Fibroblast of skin of abdomen (primary cell): Measurements from ENCODE around the gene MAD1L1.

Source experiments
- DNase-seq: peaks from one replicate; pipeline ENCODE4 v3.0.0-alpha.2; 2013

Gene MAD1L1

DNA sequence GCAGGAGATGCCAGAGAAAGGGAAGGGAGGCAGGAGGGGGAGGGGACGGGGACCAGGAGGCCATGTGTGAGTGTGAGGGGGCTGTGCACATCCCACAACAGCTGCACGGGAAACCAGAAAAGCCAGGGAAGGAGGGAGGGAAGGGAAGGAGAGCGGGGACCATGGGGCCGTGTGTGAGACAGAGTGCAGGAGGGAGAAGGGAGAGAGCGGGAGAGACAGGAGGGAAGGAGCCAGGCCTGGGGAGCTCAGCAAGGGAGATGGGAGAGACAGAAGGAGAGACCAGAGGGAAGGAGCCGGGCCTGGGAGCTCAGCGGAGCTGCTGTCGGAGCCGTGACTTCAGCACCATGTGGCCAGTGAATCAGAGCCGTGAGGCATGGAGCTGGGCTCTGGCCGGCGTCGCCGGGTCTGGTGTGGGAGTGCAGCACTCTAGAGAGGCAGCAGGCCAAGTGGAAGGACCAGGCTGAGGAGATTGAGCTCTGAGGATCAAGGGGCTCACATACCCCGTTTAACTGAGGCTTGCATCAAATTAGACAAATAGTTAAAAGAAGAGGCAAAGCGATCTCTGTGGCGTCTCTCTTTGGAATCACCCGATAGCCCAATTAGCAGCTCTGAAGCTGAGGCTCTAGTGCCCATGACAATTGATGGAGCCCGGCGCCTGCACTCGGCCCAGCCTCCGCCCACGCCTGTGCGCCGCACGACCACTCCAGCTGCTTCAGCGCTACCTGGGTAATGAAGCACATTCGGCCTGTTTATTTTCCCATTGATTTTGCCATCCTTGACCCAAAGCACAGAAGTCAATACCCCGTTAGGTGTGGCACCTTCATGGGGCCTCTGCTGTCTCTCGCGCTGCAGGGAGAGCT is 150.4 kb downstream of the MAD1L1 start:
- peak; percentile 81 for DNase-seq

DNA sequence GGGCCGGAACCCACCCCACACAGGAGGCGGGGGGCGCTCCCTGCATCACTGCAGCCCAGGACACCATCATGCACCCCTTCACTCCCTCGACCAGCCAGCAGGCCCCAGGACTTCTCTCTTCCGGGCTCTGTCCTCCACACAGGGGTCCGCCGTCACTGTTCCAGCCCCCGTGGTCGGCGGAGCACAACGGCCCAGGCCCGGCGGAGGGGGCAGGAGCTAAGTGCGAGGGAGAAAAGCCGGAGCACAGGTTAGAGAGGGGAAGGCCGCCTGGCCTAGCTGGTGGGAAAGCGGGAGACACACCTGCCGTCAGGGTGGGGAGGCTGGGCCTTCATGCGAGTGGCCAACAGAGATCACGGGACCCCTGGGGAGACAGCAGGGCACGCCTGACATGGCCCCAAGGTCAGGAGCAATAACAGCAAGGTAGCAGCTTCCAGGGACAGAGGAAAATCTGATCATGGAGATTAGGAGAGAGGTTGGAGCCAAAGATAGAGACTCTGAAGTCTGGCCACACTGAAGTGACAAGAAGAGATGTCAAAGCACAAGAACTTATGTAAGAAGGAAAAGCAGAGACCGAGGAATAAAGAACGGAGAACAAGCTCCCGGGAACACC is 151.1 kb downstream of the MAD1L1 start:
- DNase-seq: no peak

DNA sequence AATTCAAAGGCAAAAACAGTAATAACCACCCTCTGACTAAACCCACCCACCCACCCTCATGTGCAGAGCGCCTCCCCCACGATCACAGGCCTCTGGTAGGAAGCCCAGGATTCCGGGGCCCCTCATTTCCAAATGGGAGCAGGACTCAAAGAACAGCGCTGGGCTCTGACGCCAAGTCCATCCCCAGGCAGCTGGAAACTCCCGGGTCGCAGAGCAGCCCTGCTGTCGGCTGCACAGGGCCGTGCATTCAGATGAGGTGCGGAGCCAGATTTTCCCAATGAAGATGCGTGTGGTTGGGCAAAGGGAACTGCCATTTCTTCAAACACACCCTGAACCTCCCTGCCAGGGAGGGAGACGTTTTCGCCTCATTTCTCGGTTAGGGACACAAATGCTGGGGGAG is 152.3 kb downstream of the MAD1L1 start:
- no peak for DNase-seq

DNA sequence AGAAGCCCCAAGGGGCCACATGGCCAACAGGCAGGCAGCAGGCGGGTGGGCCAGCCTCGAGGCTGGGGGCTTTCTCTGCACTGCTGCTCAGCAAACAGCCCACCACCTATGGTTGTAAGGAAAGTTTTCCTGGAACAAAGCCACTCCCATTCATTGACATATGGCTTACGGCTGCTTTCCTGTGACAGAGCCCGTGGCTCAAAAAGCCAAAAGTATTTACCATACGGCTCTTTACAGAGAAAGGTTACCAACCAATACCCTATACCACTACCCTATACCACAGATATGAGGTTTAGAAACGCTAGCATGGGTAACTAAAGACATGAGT is 152.7 kb downstream of the MAD1L1 start:
- no peak for DNase-seq

DNA sequence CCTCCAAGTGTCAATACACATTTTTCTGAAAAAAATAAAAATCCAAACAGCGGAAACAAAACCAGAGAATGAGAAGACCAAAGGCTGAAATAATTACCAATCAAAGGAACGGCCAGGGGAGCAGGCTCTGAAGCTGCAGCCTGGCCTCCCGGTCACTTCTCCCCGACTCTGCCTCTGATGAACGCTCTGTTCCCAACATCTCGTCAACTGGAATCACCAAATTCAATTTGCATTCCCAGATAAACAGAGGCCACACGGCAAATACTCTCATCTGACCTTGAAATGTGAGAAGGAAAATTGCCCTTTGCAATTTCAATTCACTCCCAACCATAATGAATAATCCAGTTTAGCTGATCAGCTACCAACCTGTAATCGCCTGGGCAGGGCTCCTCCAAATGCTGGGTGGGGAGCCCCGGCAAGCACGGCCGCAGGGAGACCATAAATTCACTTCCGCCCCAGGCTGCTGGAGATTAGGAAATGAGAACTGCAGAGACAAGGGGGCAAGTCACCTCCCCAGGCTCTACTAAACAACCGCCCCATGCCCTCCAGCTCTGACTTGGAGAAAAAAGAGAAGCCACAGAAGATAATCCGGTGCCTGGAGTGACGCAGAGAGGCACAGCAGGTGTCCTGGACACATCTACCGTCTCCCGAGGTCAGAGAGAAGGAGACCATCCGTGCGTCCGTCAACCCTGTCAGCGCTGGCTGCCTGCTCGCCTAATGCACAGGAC is 153.2 kb downstream of the MAD1L1 start:
- DNase-seq: no peak

- DNase-seq: no peak
Measured at GRCh38 chr7:2078899-2079298, 153.8 kb downstream of the MAD1L1 start.

- DNase-seq: no peak
Measured at GRCh38 chr7:2076649-2077064, 156.1 kb downstream of the MAD1L1 start.

GRCh38 chr7:2075811-2076210 is 156.9 kb downstream of the MAD1L1 start:
- DNase-seq: no peak

- no peak for DNase-seq
Measured at GRCh38 chr7:2074691-2075090, 158.1 kb downstream of the MAD1L1 start.

DNA sequence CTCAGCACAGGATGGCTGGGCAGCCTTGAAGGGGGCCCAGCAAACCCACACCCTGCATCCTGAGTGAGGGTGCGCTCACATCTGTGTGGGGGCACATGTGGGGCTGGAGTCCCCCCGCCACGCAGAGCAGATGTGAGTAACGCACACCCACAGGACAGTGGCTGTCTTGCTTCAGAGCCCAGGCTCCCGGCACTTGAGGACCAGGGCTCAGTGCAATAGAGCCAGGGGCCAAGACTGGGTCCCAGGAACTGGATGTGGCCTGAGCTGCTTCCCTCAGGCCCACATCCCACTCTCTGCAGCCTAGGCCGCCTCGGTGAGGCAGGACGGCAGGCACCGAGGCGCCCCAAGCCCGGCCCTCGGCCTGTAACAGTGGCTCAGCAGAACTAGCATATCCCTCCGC is 159.9 kb downstream of the MAD1L1 start:
- DNase-seq: no peak

GRCh38 chr7:2072042-2072441 is 160.7 kb downstream of the MAD1L1 start:
- no peak for DNase-seq

GRCh38 chr7:2071133-2071832 is 161.5 kb downstream of the MAD1L1 start:
- no peak for DNase-seq

GRCh38 chr7:2070151-2070763 is 162.5 kb downstream of the MAD1L1 start:
- no peak for DNase-seq

DNA sequence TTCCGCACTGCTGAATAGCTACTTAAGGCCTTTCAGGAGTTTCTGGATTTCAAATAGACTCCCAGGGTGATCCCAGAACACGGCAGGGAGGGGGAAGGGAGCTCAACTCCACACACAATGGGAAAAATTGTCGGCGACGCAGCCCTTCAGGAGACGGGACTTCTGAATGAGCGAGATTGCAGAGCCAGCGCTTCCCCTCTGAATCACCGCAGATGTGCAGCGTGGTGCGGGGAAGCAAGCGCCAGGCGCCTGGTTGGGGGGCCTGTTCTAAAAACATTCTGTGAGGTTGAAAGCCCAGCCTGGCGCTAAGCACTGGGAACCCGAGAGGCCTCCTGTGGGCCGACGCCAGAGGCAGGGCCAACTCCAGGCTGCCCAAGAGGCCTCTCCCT is 163.3 kb downstream of the MAD1L1 start:
- peak; percentile 53 for DNase-seq

GRCh38 chr7:2068693-2069471 is 163.9 kb downstream of the MAD1L1 start:
- no peak for DNase-seq

DNA sequence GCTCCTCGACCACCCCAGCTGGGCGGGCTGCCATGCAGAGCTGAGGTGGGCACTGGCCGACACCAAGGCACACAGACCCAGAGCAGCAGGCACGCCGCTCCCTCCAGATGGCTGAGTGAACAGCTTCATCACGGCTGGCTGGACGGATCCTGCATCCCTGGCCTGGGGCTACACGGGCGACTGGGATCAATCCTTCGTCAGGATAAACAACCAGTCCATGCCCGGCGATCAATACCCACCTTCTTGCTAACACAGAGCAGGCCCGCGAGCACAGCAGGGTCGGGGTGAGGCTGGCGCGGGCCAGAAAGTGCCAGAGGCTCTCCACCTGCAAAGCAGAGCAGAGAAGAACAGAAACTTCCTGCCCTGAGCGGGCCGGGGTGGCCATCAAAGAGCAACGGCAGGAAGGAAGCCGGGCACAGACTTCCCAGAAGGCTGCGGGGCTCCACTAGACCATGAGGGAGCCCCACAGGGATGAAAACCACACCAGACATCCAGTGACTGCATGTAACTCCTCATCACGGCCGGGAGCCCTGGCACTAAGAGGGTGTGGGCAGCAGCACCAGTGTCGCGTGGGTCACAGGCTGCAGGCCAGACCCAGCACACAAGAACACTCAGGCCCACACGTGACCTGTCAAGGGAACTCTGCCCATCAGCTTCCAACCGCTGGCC is 166.4 kb downstream of the MAD1L1 start:
- DNase-seq: no peak

GRCh38 chr7:2065528-2065927 is 167.2 kb downstream of the MAD1L1 start:
- no peak for DNase-seq

- DNase-seq: peak; percentile 28
Measured at GRCh38 chr7:2063563-2064260, 169.0 kb downstream of the MAD1L1 start.

- no peak for DNase-seq
Measured at GRCh38 chr7:2062648-2063047, 170.1 kb downstream of the MAD1L1 start.

GRCh38 chr7:2060701-2061100 is 172.0 kb downstream of the MAD1L1 start:
- DNase-seq: no peak
